Measurements from ENCODE around the gene PRR33.

GRCh38 chr11:1863352-1864216 lies 28.1 kb downstream of the PRR33 start:
- TF ChIP-seq POLR2AphosphoS5 (IDR thresholded peaks at IDR 0.05; ENCODE audit: insufficient read depth, low read depth, low read length) (peak; percentile 66), CTCF (IDR thresholded peaks at IDR 0.05; ENCODE audit: extremely low read depth in 1 of 2, insufficient read depth in 1 of 2, low read depth in 1 of 2, low read length in 2 of 2) (no peak), FOS (IDR thresholded peaks at IDR 0.05; ENCODE audit: borderline replicate concordance, insufficient read depth, low read length) (peak; percentile 90), MYC (IDR thresholded peaks at IDR 0.05; ENCODE audit: low read depth, low read length) (no peak), EZH2 (IDR thresholded peaks at IDR 0.05; ENCODE audit: borderline replicate concordance, low read depth, low read length, severe bottlenecking) (no peak)
- TF ChIP-seq, protein P1, sequence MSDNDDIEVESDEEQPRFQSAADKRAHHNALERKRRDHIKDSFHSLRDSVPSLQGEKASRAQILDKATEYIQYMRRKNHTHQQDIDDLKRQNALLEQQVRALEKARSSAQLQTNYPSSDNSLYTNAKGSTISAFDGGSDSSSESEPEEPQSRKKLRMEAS (IDR thresholded peaks at IDR 0.05; ENCODE audit: insufficient read depth, insufficient read length), result peak; percentile 31
